ENCODE data around the gene ARNT2. TPM values are rescaled to one million over a fixed set of nuclear protein-coding genes. Genes with fewer than 3 reads are reported as not detected.
A peak's percentile ranks its signal among the peaks of the same experiment; 100 is the strongest.

ARNT2 gene
- total RNA-seq, 1 donor from 2014 or later = 21.6 TPM

DNA sequence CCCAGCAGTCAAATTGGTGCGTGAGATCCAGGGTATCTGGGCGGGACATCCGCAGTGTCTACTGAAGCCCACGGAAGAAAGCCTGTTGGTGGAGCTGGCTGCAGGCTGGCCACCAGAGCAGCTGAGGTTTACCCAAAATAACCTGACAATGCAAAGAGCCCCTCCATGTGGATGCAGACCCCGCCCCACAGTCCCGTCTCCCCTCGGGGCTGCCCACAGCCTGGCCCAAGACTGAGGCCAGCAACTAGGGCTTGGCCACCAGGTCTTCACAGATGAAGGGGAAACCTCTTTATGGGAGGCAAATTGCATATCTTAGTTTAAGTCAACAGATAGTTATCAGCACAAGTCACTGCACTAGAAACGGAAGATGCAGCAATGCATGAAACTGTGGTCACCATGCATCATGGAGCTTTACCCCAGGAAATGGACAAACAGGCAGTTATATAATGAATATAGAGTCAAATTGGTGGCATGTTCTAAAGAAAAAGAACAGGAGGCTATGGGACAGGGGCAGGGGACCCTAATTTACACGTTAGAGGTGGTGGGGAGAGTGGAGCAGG lies 86.3 kb downstream of the ARNT2 start:
- H3K27me3 ChIP-seq (ENCODE audit: control insufficient read depth, insufficient read depth, low read length) = no peaks in the 10 kb centered on the region
- H3K4me3 ChIP-seq (ENCODE audit: low read depth, low read length) = no peak overlapping the region
- DNase-seq (ENCODE audit: low read depth) = no peak
- no peaks in the 10 kb centered on the region for H3K36me3 ChIP-seq (ENCODE audit: control insufficient read depth, insufficient read depth, low read length)
- TF ChIP-seq, protein P1, sequence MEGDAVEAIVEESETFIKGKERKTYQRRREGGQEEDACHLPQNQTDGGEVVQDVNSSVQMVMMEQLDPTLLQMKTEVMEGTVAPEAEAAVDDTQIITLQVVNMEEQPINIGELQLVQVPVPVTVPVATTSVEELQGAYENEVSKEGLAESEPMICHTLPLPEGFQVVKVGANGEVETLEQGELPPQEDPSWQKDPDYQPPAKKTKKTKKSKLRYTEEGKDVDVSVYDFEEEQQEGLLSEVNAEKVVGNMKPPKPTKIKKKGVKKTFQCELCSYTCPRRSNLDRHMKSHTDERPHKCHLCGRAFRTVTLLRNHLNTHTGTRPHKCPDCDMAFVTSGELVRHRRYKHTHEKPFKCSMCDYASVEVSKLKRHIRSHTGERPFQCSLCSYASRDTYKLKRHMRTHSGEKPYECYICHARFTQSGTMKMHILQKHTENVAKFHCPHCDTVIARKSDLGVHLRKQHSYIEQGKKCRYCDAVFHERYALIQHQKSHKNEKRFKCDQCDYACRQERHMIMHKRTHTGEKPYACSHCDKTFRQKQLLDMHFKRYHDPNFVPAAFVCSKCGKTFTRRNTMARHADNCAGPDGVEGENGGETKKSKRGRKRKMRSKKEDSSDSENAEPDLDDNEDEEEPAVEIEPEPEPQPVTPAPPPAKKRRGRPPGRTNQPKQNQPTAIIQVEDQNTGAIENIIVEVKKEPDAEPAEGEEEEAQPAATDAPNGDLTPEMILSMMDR (IDR thresholded peaks at IDR 0.05; ENCODE audit: insufficient read depth, low read length, poor library complexity, severe bottlenecking) = no peak

DNA sequence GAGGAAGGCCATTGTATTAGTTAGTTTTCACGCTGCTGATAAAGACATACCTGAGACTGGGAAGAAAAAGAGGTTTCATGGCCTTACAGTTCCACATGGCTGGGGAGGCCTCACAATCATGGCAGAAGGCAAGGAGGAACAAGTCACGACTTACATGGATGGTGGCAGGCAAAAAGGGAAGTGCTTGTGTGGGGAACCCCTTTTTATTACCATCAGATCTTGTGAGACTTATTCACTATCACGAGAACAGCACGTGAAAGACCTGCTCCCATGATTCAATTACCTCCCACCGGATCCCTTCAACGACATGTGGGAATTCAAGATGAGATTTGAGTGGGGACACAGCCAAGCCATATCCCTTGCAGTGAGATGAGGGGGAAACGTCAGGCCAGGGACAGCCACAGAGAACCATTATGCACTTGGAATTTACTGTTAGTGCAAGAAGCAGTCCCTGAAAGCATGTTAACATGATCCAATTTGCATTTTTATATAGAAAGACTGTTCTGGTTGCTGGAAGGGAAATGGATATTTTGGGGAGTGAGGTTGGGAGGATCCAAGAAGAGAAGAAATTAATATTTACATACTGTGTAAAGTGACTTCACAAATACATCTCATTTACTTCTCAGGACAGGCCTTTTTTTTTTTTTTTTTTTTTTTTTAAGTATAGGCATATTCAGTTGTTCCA lies 87.1 kb downstream of the ARNT2 start:
- H3K4me3 ChIP-seq (ENCODE audit: low read depth, low read length) = no peak overlapping the region
- no peaks in the 10 kb centered on the region for H3K36me3 ChIP-seq (ENCODE audit: control insufficient read depth, insufficient read depth, low read length)
- TF ChIP-seq, protein P1 (IDR thresholded peaks at IDR 0.05; ENCODE audit: insufficient read depth, low read length, poor library complexity, severe bottlenecking) = no peak
- no peak for DNase-seq (ENCODE audit: low read depth)
- H3K27me3 ChIP-seq (ENCODE audit: control insufficient read depth, insufficient read depth, low read length) = no peaks in the 10 kb centered on the region

DNA sequence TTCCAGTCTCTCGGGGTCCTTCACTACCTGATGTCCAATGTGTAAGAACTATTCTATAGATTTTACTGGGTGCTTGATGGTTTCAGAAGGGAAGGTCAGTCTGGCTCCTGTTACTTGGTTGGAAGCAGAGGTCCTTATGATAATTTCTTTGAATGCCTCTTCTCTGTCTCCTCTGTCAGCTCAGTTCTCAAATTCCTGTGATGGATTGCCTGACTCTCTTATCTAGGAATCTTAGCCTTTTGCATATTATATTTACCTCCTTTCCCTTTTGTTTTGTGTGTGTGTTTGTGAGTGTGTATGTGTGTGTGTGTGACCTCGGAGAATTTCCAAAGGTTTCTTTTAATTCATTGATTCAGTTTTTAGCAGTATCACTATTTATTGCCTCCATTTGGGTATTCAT lies 88.2 kb downstream of the ARNT2 start:
- no peak for DNase-seq (ENCODE audit: low read depth)
- no peaks in the 10 kb centered on the region for H3K36me3 ChIP-seq (ENCODE audit: control insufficient read depth, insufficient read depth, low read length)
- TF ChIP-seq, protein P1 (IDR thresholded peaks at IDR 0.05; ENCODE audit: insufficient read depth, low read length, poor library complexity, severe bottlenecking) = no peak
- no peaks in the 10 kb centered on the region for H3K27me3 ChIP-seq (ENCODE audit: control insufficient read depth, insufficient read depth, low read length)
- H3K4me3 ChIP-seq (ENCODE audit: low read depth, low read length) = no peak overlapping the region

DNA sequence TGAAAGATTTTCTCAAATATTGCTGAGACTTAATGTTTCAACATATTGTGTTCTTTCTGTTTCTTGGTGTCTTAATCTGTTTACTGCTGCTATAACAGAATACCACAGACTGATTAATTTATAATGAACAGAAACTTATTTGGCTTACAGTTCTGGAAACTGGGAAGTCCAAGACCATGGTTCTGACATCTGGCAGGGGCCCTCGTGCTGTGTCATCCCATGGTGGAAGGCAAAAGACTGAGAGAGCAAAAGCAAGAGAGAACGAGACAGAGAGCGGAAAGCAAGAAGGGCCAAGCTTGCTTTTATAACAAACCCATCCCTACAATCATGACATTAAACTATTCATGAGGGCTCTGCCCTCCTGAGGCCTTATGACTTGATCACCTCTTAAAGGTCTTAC lies 88.7 kb downstream of the ARNT2 start:
- Histone ChIP-seq H3K36me3 (ENCODE audit: control insufficient read depth, insufficient read depth, low read length) (no peaks in the 10 kb centered on the region), H3K4me3 (ENCODE audit: low read depth, low read length) (no peak overlapping the region)
- DNase-seq (ENCODE audit: low read depth) = no peak

DNA sequence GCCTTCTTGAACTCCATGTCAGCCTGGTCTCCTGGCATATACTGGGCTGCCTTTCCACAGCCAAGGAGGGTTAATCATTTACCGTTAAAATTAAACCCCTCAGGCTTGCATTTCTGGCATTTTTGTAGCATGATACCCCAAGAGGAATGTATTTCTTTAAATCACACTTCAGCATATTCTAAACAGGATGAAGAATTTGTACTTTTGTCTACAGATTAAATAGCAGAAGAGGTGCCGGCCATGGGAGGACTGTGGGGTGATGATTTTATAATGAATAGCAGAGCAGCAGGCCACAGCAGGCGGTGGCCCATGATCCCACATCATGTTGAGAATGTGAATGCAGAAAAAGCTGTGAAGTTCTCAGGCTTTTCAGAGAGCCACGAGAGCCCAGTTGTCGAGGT lies 90.2 kb downstream of the ARNT2 start:
- DNase-seq (ENCODE audit: low read depth) = peak; percentile 73

More for the DNA sequence above, 88.7 kb downstream of the ARNT2 start:
- TF ChIP-seq, protein P1 (IDR thresholded peaks at IDR 0.05; ENCODE audit: insufficient read depth, low read length, poor library complexity, severe bottlenecking) = no peak
- H3K27me3 ChIP-seq (ENCODE audit: control insufficient read depth, insufficient read depth, low read length) = no peaks in the 10 kb centered on the region

More for the DNA sequence above, 90.2 kb downstream of the ARNT2 start:
- no peak overlapping the region for H3K4me3 ChIP-seq (ENCODE audit: low read depth, low read length)
- no peaks in the 10 kb centered on the region for H3K27me3 ChIP-seq (ENCODE audit: control insufficient read depth, insufficient read depth, low read length)
- no peaks in the 10 kb centered on the region for H3K36me3 ChIP-seq (ENCODE audit: control insufficient read depth, insufficient read depth, low read length)
- TF ChIP-seq, protein P1 (IDR thresholded peaks at IDR 0.05; ENCODE audit: insufficient read depth, low read length, poor library complexity, severe bottlenecking) = no peak
